Measurements from ENCODE around the gene ACP5. TPM values are rescaled to one million over a fixed set of nuclear protein-coding genes. Genes with fewer than 3 reads are reported as not detected.

Gene ACP5
- total and polyA plus RNA-seq, 2 of the 4 experiments (the other 2 are of a cell fraction) = 0.54 to 1.2 TPM

- H3K18ac ChIP-seq (ENCODE audit: low read depth, low read length) = no peak overlapping the region
- H3K27me3 ChIP-seq (ENCODE audit: control insufficient read depth, insufficient read depth, low read length) = no peaks in the 10 kb centered on the region
- TF ChIP-seq MAZ (IDR thresholded peaks at IDR 0.05; ENCODE audit: borderline replicate concordance, low read depth, low read length) (no peak), NFE2L2 (IDR thresholded peaks at IDR 0.05; ENCODE audit: low read depth, low read length) (no peak), CEBPB (IDR thresholded peaks at IDR 0.05; ENCODE audit: low read depth, low read length) (no peak), BHLHE40 (IDR thresholded peaks at IDR 0.05; ENCODE audit: low read depth, low read length) (no peak), SMC3 (IDR thresholded peaks at IDR 0.05; ENCODE audit: low read depth, low read length) (peak; percentile 66), MAFK (IDR thresholded peaks at IDR 0.05; ENCODE audit: low read depth, low read length) (no peak), ELK1 (IDR thresholded peaks at IDR 0.05; ENCODE audit: borderline replicate concordance, low read depth, low read length) (no peak), POLR2A (IDR thresholded peaks at IDR 0.05; ENCODE audit: low read depth, low read length) (no peak), RAD21 (IDR thresholded peaks at IDR 0.05; ENCODE audit: low read length) (peak; percentile 81), RCOR1 (IDR thresholded peaks at IDR 0.05; ENCODE audit: insufficient replicate concordance, low read length) (no peak), CHD1 (IDR thresholded peaks at IDR 0.05; ENCODE audit: low read depth, low read length) (no peak), FOS (IDR thresholded peaks at IDR 0.05; ENCODE audit: low read depth, low read length) (no peak)
- TF ChIP-seq, protein P1, sequence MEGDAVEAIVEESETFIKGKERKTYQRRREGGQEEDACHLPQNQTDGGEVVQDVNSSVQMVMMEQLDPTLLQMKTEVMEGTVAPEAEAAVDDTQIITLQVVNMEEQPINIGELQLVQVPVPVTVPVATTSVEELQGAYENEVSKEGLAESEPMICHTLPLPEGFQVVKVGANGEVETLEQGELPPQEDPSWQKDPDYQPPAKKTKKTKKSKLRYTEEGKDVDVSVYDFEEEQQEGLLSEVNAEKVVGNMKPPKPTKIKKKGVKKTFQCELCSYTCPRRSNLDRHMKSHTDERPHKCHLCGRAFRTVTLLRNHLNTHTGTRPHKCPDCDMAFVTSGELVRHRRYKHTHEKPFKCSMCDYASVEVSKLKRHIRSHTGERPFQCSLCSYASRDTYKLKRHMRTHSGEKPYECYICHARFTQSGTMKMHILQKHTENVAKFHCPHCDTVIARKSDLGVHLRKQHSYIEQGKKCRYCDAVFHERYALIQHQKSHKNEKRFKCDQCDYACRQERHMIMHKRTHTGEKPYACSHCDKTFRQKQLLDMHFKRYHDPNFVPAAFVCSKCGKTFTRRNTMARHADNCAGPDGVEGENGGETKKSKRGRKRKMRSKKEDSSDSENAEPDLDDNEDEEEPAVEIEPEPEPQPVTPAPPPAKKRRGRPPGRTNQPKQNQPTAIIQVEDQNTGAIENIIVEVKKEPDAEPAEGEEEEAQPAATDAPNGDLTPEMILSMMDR (conservative IDR thresholded peaks at IDR 0.05; ENCODE audit: low read depth, low read length) = peak; percentile 74
- TF ChIP-seq, protein P2, sequence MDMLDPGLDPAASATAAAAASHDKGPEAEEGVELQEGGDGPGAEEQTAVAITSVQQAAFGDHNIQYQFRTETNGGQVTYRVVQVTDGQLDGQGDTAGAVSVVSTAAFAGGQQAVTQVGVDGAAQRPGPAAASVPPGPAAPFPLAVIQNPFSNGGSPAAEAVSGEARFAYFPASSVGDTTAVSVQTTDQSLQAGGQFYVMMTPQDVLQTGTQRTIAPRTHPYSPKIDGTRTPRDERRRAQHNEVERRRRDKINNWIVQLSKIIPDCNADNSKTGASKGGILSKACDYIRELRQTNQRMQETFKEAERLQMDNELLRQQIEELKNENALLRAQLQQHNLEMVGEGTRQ (IDR thresholded peaks at IDR 0.05; ENCODE audit: low read depth, low read length) = peak; percentile 17; the same call in 1 of the 2 replicates
- ChIA-PET CTCF (interaction anchor here (0.9 to 1.0 kb wide), 2 partner anchors 12 to 140 kb away, joined by 3 read pairs; no protein-coding TSS in a partner anchor), POLR2A (ENCODE audit: unreplicated experiment) (no interaction called here)
- H3K9me3 ChIP-seq (ENCODE audit: control insufficient read depth, insufficient read depth, low read length) = no peaks in the 10 kb centered on the region
- no peak overlapping the region for H2BK5ac ChIP-seq (ENCODE audit: low read depth, low read length, poor library complexity, severe bottlenecking)
- no peak overlapping the region for H2BK120ac ChIP-seq (ENCODE audit: low read depth, low read length)
- no peaks in the 10 kb centered on the region for H3K4me1 ChIP-seq (ENCODE audit: control insufficient read depth, insufficient read depth, low read length)
- WGBS, 2 experiments (ENCODE audit: extremely low coverage in 2 of 2, insufficient read length in 1 of 2) = 30% methylated on average over 2 of the region's 9 CpGs; no CpG with 5 or more reads in 1 of the 2 experiments
- H3K14ac ChIP-seq (replicated peaks; ENCODE audit: low read depth, low read length) = no peak overlapping the region
- peaks cover 28% of the 10 kb centered on the region for H4K20me1 ChIP-seq (ENCODE audit: insufficient read depth, low read length)
- H3K9me1 ChIP-seq (ENCODE audit: insufficient read depth, low read length) = peaks cover 8% of the 10 kb centered on the region; the same call in 1 of the 2 replicates
- peak; percentile 58 for ATAC-seq (ENCODE audit: low read depth)
- no peak overlapping the region for H4K8ac ChIP-seq (ENCODE audit: low read depth in 2 of 2, low read length in 2 of 2)
- H4K5ac ChIP-seq (ENCODE audit: low read depth, low read length) = no peak overlapping the region
- H3K9ac ChIP-seq (ENCODE audit: low read depth, low read length) = no peak overlapping the region
- H3K4ac ChIP-seq (ENCODE audit: low read depth, low read length) = no peak overlapping the region
- H3K23ac ChIP-seq (ENCODE audit: low read depth, low read length) = no peak overlapping the region
- H2BK15ac ChIP-seq (ENCODE audit: low read depth, low read length) = no peak overlapping the region
- peak; percentile 84 for DNase-seq
- intact Hi-C loops (cut with micrococcal nuclease) = loop anchor here (2.0 kb wide), 1 partner anchor 26 kb away; no protein-coding TSS in a partner anchor
- H2AFZ ChIP-seq (replicated peaks; ENCODE audit: low read length, poor library complexity) = no peak overlapping the region
- H2AK5ac ChIP-seq (ENCODE audit: low read depth, low read length) = 0 out of 2 replicates have a peak overlapping the region, but pooled peaks have one; percentile 1
- peak overlapping the region; percentile 24; the same call in 1 of the 2 replicates for H3K4me2 ChIP-seq (ENCODE audit: low read depth, low read length)
- no peak overlapping the region for H3K4me3 ChIP-seq (ENCODE audit: insufficient read depth, low read depth, low read length)
- no peak overlapping the region for H2BK20ac ChIP-seq (ENCODE audit: low read depth, low read length)
- dilution Hi-C loops (cut with HindIII; ENCODE audit: low sequenced_read_pairs, unreplicated experiment) = no loop called here
- in situ Hi-C loops (cut with MboI; ENCODE audit: low sequenced_read_pairs) = no loop called here
- H3K36me3 ChIP-seq (ENCODE audit: control insufficient read depth, insufficient read depth, low read length) = peaks cover 4% of the 10 kb centered on the region
- no peak overlapping the region for H4K91ac ChIP-seq (ENCODE audit: insufficient read depth, low read depth, low read length)
- no peak overlapping the region for H2AK9ac ChIP-seq (replicated peaks; ENCODE audit: low read depth, low read length, poor library complexity)
- H3K27ac ChIP-seq (ENCODE audit: insufficient read depth, low read length) = no peak overlapping the region
- H3K79me1 ChIP-seq (ENCODE audit: low read depth in 1 of 2, low read length in 2 of 2) = peaks cover 6 to 40% of the 10 kb centered on the region in 2 experiments
- H3K56ac ChIP-seq (ENCODE audit: extremely low read depth, insufficient read depth, low read length) = no peak overlapping the region
- no TSS peak for BruUV-seq (replicated peaks)
These were observed 16.9 kb downstream of the ACP5 start for GRCh38 chr19:11560404-11561051.

Measured in IMR-90 (cell line).